CD4-positive, alpha-beta T cell (primary cell): ENCODE measurements around the gene ENOX1. TPM values are rescaled to one million over a fixed set of nuclear protein-coding genes. Genes with fewer than 3 reads are reported as not detected.

Experiments
- ATAC-seq: fragments of 200-7000 bp; cut with Tn5 transposase; one replicate; pipeline ENCODE4 v1.10.0; 2022; ENCODE audit warnings: mild to moderate bottlenecking; ENCODE audit not compliant: poor library complexity
- CTCF ChIA-PET: fragments of 350-600 bp; sonication (Branson Sonifier 250); formaldehyde crosslinking; loops from one replicate; lab custom pipeline; 2021; ENCODE audit warnings: antibody characterized with exemption, inconsistent platforms; lab: Charles Lee
- POLR2A ChIA-PET: fragments of 350-600 bp; sonication (Branson Sonifier 250); formaldehyde crosslinking; loops from one replicate; lab custom pipeline; 2021; ENCODE audit warnings: antibody characterized with exemption, inconsistent platforms; lab: Charles Lee
- DNase-seq, 14 experiments: peaks; one replicate each; pipeline ENCODE4 v3.0.0-alpha.2; 2013 to 2020; ENCODE audit warnings: mixed read lengths in 2 of 14
- H3K27ac ChIP-seq, 2 donors: one replicate each; pipeline versions ENCODE4 v1.5.1 to v1.7.0; 2013; ENCODE audit warnings: low read length in 2 of 2, low read depth in 1 of 2, mild to moderate bottlenecking in 1 of 2
- H3K27me3 ChIP-seq, 2 experiments: 1 replicate in 1 of 2; 2 replicates in 1 of 2; pipeline versions ENCODE4 v1.6.1 to v1.7.0; 2013; ENCODE audit warnings: low read length in 2 of 2, control low read depth in 1 of 2, mild to moderate bottlenecking in 1 of 2, moderate library complexity in 1 of 2; ENCODE audit not compliant: insufficient read depth in 2 of 2, control insufficient read depth in 1 of 2
- H3K36me3 ChIP-seq: one replicate; pipeline ENCODE4 v1.6.1; 2013; ENCODE audit warnings: low read length, control low read depth; ENCODE audit not compliant: insufficient read depth
- H3K4me1 ChIP-seq: one replicate; pipeline ENCODE4 v1.6.1; 2013; ENCODE audit warnings: low read length, control low read depth; ENCODE audit not compliant: insufficient read depth
- H3K4me3 ChIP-seq: one replicate; pipeline ENCODE4 v1.5.1; 2013; ENCODE audit warnings: mild to moderate bottlenecking, low read length, moderate library complexity
- H3K9me3 ChIP-seq, 2 experiments: 1 replicate in 1 of 2; 2 replicates in 1 of 2; pipeline versions ENCODE4 v1.6.1 to v1.7.0; 2013; ENCODE audit warnings: low read length in 2 of 2, mild to moderate bottlenecking in 2 of 2, control low read depth in 1 of 2, moderate library complexity in 1 of 2; ENCODE audit not compliant: control insufficient read depth in 1 of 2, insufficient read depth in 1 of 2
- H3K27ac Mint-ChIP-seq: one replicate; pipeline ENCODE4 v1.8.0; 2020; ENCODE audit warnings: mixed read lengths
- H3K27me3 Mint-ChIP-seq: one replicate; pipeline ENCODE4 v1.8.0; 2021; ENCODE audit warnings: mixed read lengths
- H3K36me3 Mint-ChIP-seq: one replicate; pipeline ENCODE4 v1.8.0; 2021; ENCODE audit warnings: low read depth, mixed read lengths
- H3K4me1 Mint-ChIP-seq: one replicate; pipeline ENCODE4 v1.8.0; 2021; ENCODE audit warnings: low read depth, mixed read lengths
- H3K4me3 Mint-ChIP-seq: one replicate; pipeline ENCODE4 v1.8.0; 2020; ENCODE audit warnings: mild to moderate bottlenecking, mixed read lengths
- H3K9me3 Mint-ChIP-seq: one replicate; pipeline ENCODE4 v1.8.0; 2020; ENCODE audit warnings: mixed read lengths
- intact Hi-C, 2 experiments: fragments of 100-400 bp; cut with DNase I in 1 of 2; cut with micrococcal nuclease in 1 of 2; formaldehyde crosslinking; loops; one replicate each; pipeline versions ENCODE4 v1.15.1 to v1.9.0; 2023 to 2025; cut with DNase I, micrococcal nuclease
- total RNA-seq, 174 experiments: library from RNA in 2 of 174; stranded (reverse) in 2 of 174; gene quantifications; one replicate each; pipeline ENCODE4 v1.2.3 and lab custom pipeline; 2021 to 2026
- TF ChIP-seq, protein P1 (sequence below): fragments of 200-600 bp; IDR thresholded peaks from one replicate; pipeline ENCODE4 v1.8.0; 2022; ENCODE audit warnings: antibody characterized with exemption, mild to moderate bottlenecking

The ENOX1 gene
- total RNA-seq, 2 experiments from 2014 or later, result not detected

- H3K36me3 ChIP-seq, result no peaks in the 10 kb centered on the region
- no peaks in the 10 kb centered on the region for H3K4me1 ChIP-seq
- H3K9me3 ChIP-seq, result no peaks in the 10 kb centered on the region
- ChIA-PET CTCF (no interaction called here), POLR2A (no interaction called here)
- no peaks in the 10 kb centered on the region for H3K9me3 Mint-ChIP-seq
- H3K36me3 Mint-ChIP-seq, result no peaks in the 10 kb centered on the region
- ATAC-seq (no peak), DNase-seq (no peak)
- H3K4me3 ChIP-seq, result no peak overlapping the region
- TF ChIP-seq, protein P1, sequence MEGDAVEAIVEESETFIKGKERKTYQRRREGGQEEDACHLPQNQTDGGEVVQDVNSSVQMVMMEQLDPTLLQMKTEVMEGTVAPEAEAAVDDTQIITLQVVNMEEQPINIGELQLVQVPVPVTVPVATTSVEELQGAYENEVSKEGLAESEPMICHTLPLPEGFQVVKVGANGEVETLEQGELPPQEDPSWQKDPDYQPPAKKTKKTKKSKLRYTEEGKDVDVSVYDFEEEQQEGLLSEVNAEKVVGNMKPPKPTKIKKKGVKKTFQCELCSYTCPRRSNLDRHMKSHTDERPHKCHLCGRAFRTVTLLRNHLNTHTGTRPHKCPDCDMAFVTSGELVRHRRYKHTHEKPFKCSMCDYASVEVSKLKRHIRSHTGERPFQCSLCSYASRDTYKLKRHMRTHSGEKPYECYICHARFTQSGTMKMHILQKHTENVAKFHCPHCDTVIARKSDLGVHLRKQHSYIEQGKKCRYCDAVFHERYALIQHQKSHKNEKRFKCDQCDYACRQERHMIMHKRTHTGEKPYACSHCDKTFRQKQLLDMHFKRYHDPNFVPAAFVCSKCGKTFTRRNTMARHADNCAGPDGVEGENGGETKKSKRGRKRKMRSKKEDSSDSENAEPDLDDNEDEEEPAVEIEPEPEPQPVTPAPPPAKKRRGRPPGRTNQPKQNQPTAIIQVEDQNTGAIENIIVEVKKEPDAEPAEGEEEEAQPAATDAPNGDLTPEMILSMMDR, result no peak
- no peak overlapping the region for H3K4me3 Mint-ChIP-seq
- no peak overlapping the region for H3K27ac Mint-ChIP-seq
- no peaks in the 10 kb centered on the region for H3K4me1 Mint-ChIP-seq
- no peaks in the 10 kb centered on the region for H3K27me3 Mint-ChIP-seq
- intact Hi-C loops, result no loop called here
- H3K27me3 ChIP-seq, result peaks cover 0 to 3% of the 10 kb centered on the region in 2 experiments
- no peak overlapping the region for H3K27ac ChIP-seq
Measured at GRCh38 chr13:43737392-43737923, 49.3 kb downstream of the ENOX1 start.

- ATAC-seq (no peak), DNase-seq (no peak)
- TF ChIP-seq, protein P1, result no peak
- Histone ChIP-seq H3K4me3 (no peak overlapping the region), H3K27ac (no peak overlapping the region), H3K4me1 (no peaks in the 10 kb centered on the region), H3K27me3 (peaks cover 0 to 7% of the 10 kb centered on the region in 2 experiments), H3K36me3 (no peaks in the 10 kb centered on the region), H3K9me3 (no peaks in the 10 kb centered on the region)
- H3K27me3 Mint-ChIP-seq, result peaks cover 14% of the 10 kb centered on the region
- no peaks in the 10 kb centered on the region for H3K4me1 Mint-ChIP-seq
- POLR2A ChIA-PET, result no interaction called here
- H3K9me3 Mint-ChIP-seq, result no peaks in the 10 kb centered on the region
- no peak overlapping the region for H3K4me3 Mint-ChIP-seq
- no peak overlapping the region for H3K27ac Mint-ChIP-seq
- intact Hi-C loops, result no loop called here
- CTCF ChIA-PET, result no interaction called here
- no peaks in the 10 kb centered on the region for H3K36me3 Mint-ChIP-seq
Measured at GRCh38 chr13:43732726-43733125, 54.0 kb downstream of the ENOX1 start.

DNA sequence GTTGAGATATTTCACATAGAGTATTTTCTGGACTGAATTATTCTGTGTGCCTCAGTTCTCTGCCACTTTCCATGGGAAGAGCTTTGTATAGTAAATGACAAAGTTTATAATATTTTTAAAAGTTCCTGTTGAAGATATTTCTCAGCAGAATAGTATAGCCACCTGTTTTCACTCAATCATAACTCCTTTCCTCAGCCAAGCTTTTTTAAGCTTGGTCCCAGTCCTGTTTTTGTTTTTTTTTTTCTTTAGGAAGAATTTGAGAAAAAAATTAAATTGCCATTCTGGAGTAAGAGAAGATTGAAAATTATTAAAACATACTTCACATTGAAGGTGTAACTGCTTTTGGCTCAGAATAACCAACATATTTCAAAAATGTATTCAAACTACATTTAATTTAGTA lies 55.5 kb downstream of the ENOX1 start:
- no peak overlapping the region for H3K4me3 ChIP-seq
- H3K27ac Mint-ChIP-seq, result no peak overlapping the region
- H3K4me3 Mint-ChIP-seq, result no peak overlapping the region
- H3K9me3 Mint-ChIP-seq, result no peaks in the 10 kb centered on the region
- DNase-seq (no peak), ATAC-seq (no peak)
- intact Hi-C loops, result no loop called here
- H3K27ac ChIP-seq, result no peak overlapping the region
- no peaks in the 10 kb centered on the region for H3K36me3 ChIP-seq
- ChIA-PET CTCF (no interaction called here), POLR2A (no interaction called here)
- no peaks in the 10 kb centered on the region for H3K36me3 Mint-ChIP-seq
- no peaks in the 10 kb centered on the region for H3K4me1 ChIP-seq
- no peaks in the 10 kb centered on the region for H3K9me3 ChIP-seq
- peaks cover 0 to 7% of the 10 kb centered on the region in 2 experiments for H3K27me3 ChIP-seq
- H3K4me1 Mint-ChIP-seq, result no peaks in the 10 kb centered on the region
- TF ChIP-seq, protein P1, result no peak
- peaks cover 14% of the 10 kb centered on the region for H3K27me3 Mint-ChIP-seq
